ENCODE measurements around the gene SKIC3. TPM values are rescaled to one million over a fixed set of nuclear protein-coding genes. Genes with fewer than 3 reads are reported as not detected.

The SKIC3 gene
- total and polyA plus RNA-seq, 2 donors from 2014 or later: 13.3 to 72.9 TPM

- DNase-seq (no peak), FAIRE-seq (no peak)
- H3K9me3 ChIP-seq (ENCODE audit: control insufficient read depth in 2 of 3, insufficient read depth in 1 of 3, low read length in 3 of 3): no peaks in the 10 kb centered on the region
- intact Hi-C loops (cut with DNase I): no loop called here
- no peak overlapping the region for H3K27ac ChIP-seq (ENCODE audit: low read depth in 2 of 2, low read length in 2 of 2)
- peaks cover 0 to 2% (median 0%) of the 10 kb centered on the region in 3 donors for H3K36me3 ChIP-seq (ENCODE audit: control insufficient read depth in 2 of 3, insufficient read depth in 3 of 3, low read length in 3 of 3)
- H3K4me3 ChIP-seq (ENCODE audit: low read length in 3 of 3): no peak overlapping the region
- H3K27me3 ChIP-seq (ENCODE audit: control insufficient read depth, insufficient read depth, low read length): no peaks in the 10 kb centered on the region
- no peak overlapping the region for H3K9ac ChIP-seq (ENCODE audit: low read length in 3 of 3)
- TF ChIP-seq, protein P1, sequence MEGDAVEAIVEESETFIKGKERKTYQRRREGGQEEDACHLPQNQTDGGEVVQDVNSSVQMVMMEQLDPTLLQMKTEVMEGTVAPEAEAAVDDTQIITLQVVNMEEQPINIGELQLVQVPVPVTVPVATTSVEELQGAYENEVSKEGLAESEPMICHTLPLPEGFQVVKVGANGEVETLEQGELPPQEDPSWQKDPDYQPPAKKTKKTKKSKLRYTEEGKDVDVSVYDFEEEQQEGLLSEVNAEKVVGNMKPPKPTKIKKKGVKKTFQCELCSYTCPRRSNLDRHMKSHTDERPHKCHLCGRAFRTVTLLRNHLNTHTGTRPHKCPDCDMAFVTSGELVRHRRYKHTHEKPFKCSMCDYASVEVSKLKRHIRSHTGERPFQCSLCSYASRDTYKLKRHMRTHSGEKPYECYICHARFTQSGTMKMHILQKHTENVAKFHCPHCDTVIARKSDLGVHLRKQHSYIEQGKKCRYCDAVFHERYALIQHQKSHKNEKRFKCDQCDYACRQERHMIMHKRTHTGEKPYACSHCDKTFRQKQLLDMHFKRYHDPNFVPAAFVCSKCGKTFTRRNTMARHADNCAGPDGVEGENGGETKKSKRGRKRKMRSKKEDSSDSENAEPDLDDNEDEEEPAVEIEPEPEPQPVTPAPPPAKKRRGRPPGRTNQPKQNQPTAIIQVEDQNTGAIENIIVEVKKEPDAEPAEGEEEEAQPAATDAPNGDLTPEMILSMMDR (IDR thresholded peaks at IDR 0.05; ENCODE audit: borderline replicate concordance, extremely low read depth, insufficient read depth): no peak
- H3K4me1 ChIP-seq (ENCODE audit: control insufficient read depth in 2 of 3, insufficient read depth in 2 of 3, low read depth in 1 of 3, low read length in 3 of 3): no peaks in the 10 kb centered on the region
These were observed 9.7 kb upstream of the SKIC3 start for GRCh38 chr5:95564450-95564849.

GRCh38 chr5:95563367-95563766 is 8.6 kb upstream of the SKIC3 start:
- Histone ChIP-seq H3K27me3 (ENCODE audit: control insufficient read depth, insufficient read depth, low read length) (no peaks in the 10 kb centered on the region), H3K27ac (ENCODE audit: low read depth in 2 of 2, low read length in 2 of 2) (no peak overlapping the region), H3K36me3 (ENCODE audit: control insufficient read depth in 2 of 3, insufficient read depth in 3 of 3, low read length in 3 of 3) (peaks cover 0 to 2% (median 0%) of the 10 kb centered on the region in 3 donors), H3K4me3 (ENCODE audit: low read length in 3 of 3) (no peak overlapping the region), H3K4me1 (ENCODE audit: control insufficient read depth in 2 of 3, insufficient read depth in 2 of 3, low read depth in 1 of 3, low read length in 3 of 3) (no peaks in the 10 kb centered on the region), H3K9me3 (ENCODE audit: control insufficient read depth in 2 of 3, insufficient read depth in 1 of 3, low read length in 3 of 3) (no peaks in the 10 kb centered on the region), H3K9ac (ENCODE audit: low read length in 3 of 3) (no peak overlapping the region)
- intact Hi-C loops (cut with DNase I): no loop called here
- FAIRE-seq (no peak), DNase-seq (no peak)
- TF ChIP-seq, protein P1 (IDR thresholded peaks at IDR 0.05; ENCODE audit: borderline replicate concordance, extremely low read depth, insufficient read depth): no peak

GRCh38 chr5:95562282-95562681 is 7.5 kb upstream of the SKIC3 start:
- Histone ChIP-seq H3K4me3 (ENCODE audit: low read length in 3 of 3) (no peak overlapping the region), H3K9me3 (ENCODE audit: control insufficient read depth in 2 of 3, insufficient read depth in 1 of 3, low read length in 3 of 3) (no peaks in the 10 kb centered on the region), H3K27me3 (ENCODE audit: control insufficient read depth, insufficient read depth, low read length) (no peaks in the 10 kb centered on the region), H3K36me3 (ENCODE audit: control insufficient read depth in 2 of 3, insufficient read depth in 3 of 3, low read length in 3 of 3) (peaks cover 0 to 2% (median 0%) of the 10 kb centered on the region in 3 donors), H3K27ac (ENCODE audit: low read depth in 2 of 2, low read length in 2 of 2) (no peak overlapping the region), H3K4me1 (ENCODE audit: control insufficient read depth in 2 of 3, insufficient read depth in 2 of 3, low read depth in 1 of 3, low read length in 3 of 3) (no peaks in the 10 kb centered on the region), H3K9ac (ENCODE audit: low read length in 3 of 3) (no peak overlapping the region)
- FAIRE-seq (no peak), DNase-seq (no peak)
- intact Hi-C loops (cut with DNase I): no loop called here
- TF ChIP-seq, protein P1 (IDR thresholded peaks at IDR 0.05; ENCODE audit: borderline replicate concordance, extremely low read depth, insufficient read depth): no peak

DNA sequence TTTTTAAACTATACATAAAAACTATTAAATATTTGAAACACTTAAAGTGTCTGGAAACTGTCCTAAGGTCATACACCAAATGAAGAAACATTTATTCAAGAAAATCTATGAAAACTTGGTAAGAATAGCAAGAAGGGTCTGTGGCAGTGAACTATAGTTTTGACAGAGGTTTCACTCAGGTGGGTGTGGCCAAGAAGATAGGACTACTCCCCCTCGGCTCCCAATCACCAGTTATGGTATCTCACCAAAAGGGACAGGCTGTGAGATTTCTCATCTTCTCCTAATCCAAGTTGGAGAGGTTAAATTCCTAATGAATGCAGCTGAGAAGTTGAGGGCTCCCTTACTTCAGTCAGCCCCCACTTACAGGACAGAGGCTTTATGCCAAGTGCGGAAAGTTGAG is 3.1 kb upstream of the SKIC3 start:
- FAIRE-seq: no peak
- H3K36me3 ChIP-seq (ENCODE audit: control insufficient read depth in 2 of 3, insufficient read depth in 3 of 3, low read length in 3 of 3): no peaks in the 10 kb centered on the region
- intact Hi-C loops (cut with DNase I): no loop called here

More for the DNA sequence above, 3.1 kb upstream of the SKIC3 start:
- TF ChIP-seq, protein P1 (IDR thresholded peaks at IDR 0.05; ENCODE audit: borderline replicate concordance, extremely low read depth, insufficient read depth): no peak
- Histone ChIP-seq H3K9me3 (ENCODE audit: control insufficient read depth in 2 of 3, insufficient read depth in 1 of 3, low read length in 3 of 3) (no peaks in the 10 kb centered on the region), H3K27ac (ENCODE audit: low read depth in 2 of 2, low read length in 2 of 2) (no peak overlapping the region), H3K4me3 (ENCODE audit: low read length in 3 of 3) (no peak overlapping the region), H3K9ac (ENCODE audit: low read length in 3 of 3) (no peak overlapping the region), H3K4me1 (ENCODE audit: control insufficient read depth in 2 of 3, insufficient read depth in 2 of 3, low read depth in 1 of 3, low read length in 3 of 3) (peaks cover 0 to 4% (median 3%) of the 10 kb centered on the region in 3 donors), H3K27me3 (ENCODE audit: control insufficient read depth, insufficient read depth, low read length) (no peaks in the 10 kb centered on the region)
- DNase-seq: no peak
